Measurements from ENCODE around the gene TIMP3.

TIMP3 gene

GRCh38 chr22:32879550-32879949 lies 78.0 kb downstream of the TIMP3 start:
- no peak overlapping the region for H3K4me3 ChIP-seq (ENCODE audit: insufficient read depth in 1 of 2, low read depth in 1 of 2, low read length in 2 of 2)
- H2BK120ac ChIP-seq (ENCODE audit: low read depth, low read length) = no peak overlapping the region
- H2BK15ac ChIP-seq (ENCODE audit: low read depth, poor library complexity, severe bottlenecking) = no peak overlapping the region
- H3K4ac ChIP-seq (ENCODE audit: low read depth in 1 of 2, low read length in 2 of 2) = no peak overlapping the region
- no peak for DNase-seq
- WGBS = no CpG with 5 or more reads among the region's 1 CpG
- no peak overlapping the region for H2BK12ac ChIP-seq (ENCODE audit: low read length in 2 of 2)
- no peaks in the 10 kb centered on the region for H3K36me3 ChIP-seq (ENCODE audit: control insufficient read depth in 1 of 2, insufficient read depth in 2 of 2, low read depth in 1 of 2, low read length in 2 of 2)
- no peak overlapping the region for H2AK5ac ChIP-seq (ENCODE audit: low read length, severe bottlenecking)
- H3K4me1 ChIP-seq (ENCODE audit: control insufficient read depth, insufficient read depth, low read depth, low read length) = no peaks in the 10 kb centered on the region
- H2BK5ac ChIP-seq (ENCODE audit: low read depth, low read length, poor library complexity, severe bottlenecking) = no peak overlapping the region
- no peak overlapping the region for H3K23ac ChIP-seq (ENCODE audit: low read length in 2 of 2)
- H3K27ac ChIP-seq (ENCODE audit: low read length, poor library complexity, severe bottlenecking) = no peak overlapping the region
- H3K18ac ChIP-seq (ENCODE audit: low read depth in 1 of 2, low read length in 2 of 2) = no peak overlapping the region
- H3K9ac ChIP-seq (ENCODE audit: low read length) = no peak overlapping the region
- no peaks in the 10 kb centered on the region for H3K9me3 ChIP-seq (ENCODE audit: control insufficient read depth, low read length)
- no peaks in the 10 kb centered on the region for H3K79me1 ChIP-seq (replicated peaks; ENCODE audit: low read length, poor library complexity, severe bottlenecking)
- no peak overlapping the region for H4K91ac ChIP-seq (ENCODE audit: low read length)
- no peak overlapping the region for H2AFZ ChIP-seq (ENCODE audit: low read depth, low read length)
- peaks cover 0 to 37% of the 10 kb centered on the region in 2 experiments for H3K27me3 ChIP-seq (ENCODE audit: control insufficient read depth in 1 of 2, insufficient read depth in 1 of 2, low read length in 2 of 2)
- no peak overlapping the region for H3K4me2 ChIP-seq (ENCODE audit: low read length, poor library complexity, severe bottlenecking)
- no peak overlapping the region for H4K8ac ChIP-seq (ENCODE audit: low read length)
- no peak overlapping the region for H3K14ac ChIP-seq (ENCODE audit: low read length in 2 of 2)

- no peak overlapping the region for H3K4me3 ChIP-seq (ENCODE audit: insufficient read depth in 1 of 2, low read depth in 1 of 2, low read length in 2 of 2)
- no peaks in the 10 kb centered on the region for H3K4me1 ChIP-seq (ENCODE audit: control insufficient read depth, insufficient read depth, low read depth, low read length)
- H3K36me3 ChIP-seq (ENCODE audit: control insufficient read depth in 1 of 2, insufficient read depth in 2 of 2, low read depth in 1 of 2, low read length in 2 of 2) = no peaks in the 10 kb centered on the region
- H3K9me3 ChIP-seq (ENCODE audit: control insufficient read depth, low read length) = no peaks in the 10 kb centered on the region
- peak overlapping the region; percentile 38 to 58 for H2BK12ac ChIP-seq (ENCODE audit: low read length in 2 of 2)
- peak overlapping the region in 1 of 2 experiments; percentile 76 for H3K18ac ChIP-seq (ENCODE audit: low read depth in 1 of 2, low read length in 2 of 2)
- H3K4me2 ChIP-seq (ENCODE audit: low read length, poor library complexity, severe bottlenecking) = no peak overlapping the region
- no peak overlapping the region for H3K27ac ChIP-seq (ENCODE audit: low read length, poor library complexity, severe bottlenecking)
- H4K8ac ChIP-seq (ENCODE audit: low read length) = no peak overlapping the region
- no peak overlapping the region for H2BK5ac ChIP-seq (ENCODE audit: low read depth, low read length, poor library complexity, severe bottlenecking)
- no peak overlapping the region for H3K9ac ChIP-seq (ENCODE audit: low read length)
- H3K23ac ChIP-seq (ENCODE audit: low read length in 2 of 2) = no peak overlapping the region
- H2AK5ac ChIP-seq (ENCODE audit: low read length, severe bottlenecking) = no peak overlapping the region
- no peak overlapping the region for H3K14ac ChIP-seq (ENCODE audit: low read length in 2 of 2)
- no peak overlapping the region for H3K4ac ChIP-seq (ENCODE audit: low read depth in 1 of 2, low read length in 2 of 2)
- H2BK120ac ChIP-seq (ENCODE audit: low read depth, low read length) = no peak overlapping the region
- H3K79me1 ChIP-seq (replicated peaks; ENCODE audit: low read length, poor library complexity, severe bottlenecking) = no peaks in the 10 kb centered on the region
- peak; percentile 49 for DNase-seq
- peak overlapping the region; percentile 64 for H4K91ac ChIP-seq (ENCODE audit: low read length)
- peaks cover 0 to 32% of the 10 kb centered on the region in 2 experiments for H3K27me3 ChIP-seq (ENCODE audit: control insufficient read depth in 1 of 2, insufficient read depth in 1 of 2, low read length in 2 of 2)
- WGBS = 88% methylated on average over 2 of the region's 2 CpGs
- no peak overlapping the region for H2AFZ ChIP-seq (ENCODE audit: low read depth, low read length)
- peak overlapping the region; percentile 0 for H2BK15ac ChIP-seq (ENCODE audit: low read depth, poor library complexity, severe bottlenecking)
Measured at GRCh38 chr22:32880061-32880460, 78.6 kb downstream of the TIMP3 start.

- 86% methylated on average over 5 of the region's 7 CpGs for WGBS
- H2AFZ ChIP-seq (ENCODE audit: low read depth, low read length) = no peak overlapping the region
Measured at GRCh38 chr22:32880505-32880892, 79.0 kb downstream of the TIMP3 start.

GRCh38 chr22:32880893-32881596 lies 79.5 kb downstream of the TIMP3 start:
- Histone ChIP-seq H3K9ac (ENCODE audit: low read length) (no peak overlapping the region), H4K8ac (ENCODE audit: low read length) (peak overlapping the region; percentile 45), H3K4me2 (ENCODE audit: low read length, poor library complexity, severe bottlenecking) (no peak overlapping the region), H3K4me1 (ENCODE audit: control insufficient read depth, insufficient read depth, low read depth, low read length) (no peaks in the 10 kb centered on the region), H3K14ac (ENCODE audit: low read length in 2 of 2) (no peak overlapping the region), H3K79me1 (replicated peaks; ENCODE audit: low read length, poor library complexity, severe bottlenecking) (no peaks in the 10 kb centered on the region), H2AK5ac (ENCODE audit: low read length, severe bottlenecking) (no peak overlapping the region), H3K4me3 (ENCODE audit: insufficient read depth in 1 of 2, low read depth in 1 of 2, low read length in 2 of 2) (no peak overlapping the region), H2BK5ac (ENCODE audit: low read depth, low read length, poor library complexity, severe bottlenecking) (no peak overlapping the region), H3K36me3 (ENCODE audit: control insufficient read depth in 1 of 2, insufficient read depth in 2 of 2, low read depth in 1 of 2, low read length in 2 of 2) (no peaks in the 10 kb centered on the region), H3K4ac (ENCODE audit: low read depth in 1 of 2, low read length in 2 of 2) (no peak overlapping the region), H3K27me3 (ENCODE audit: control insufficient read depth in 1 of 2, insufficient read depth in 1 of 2, low read length in 2 of 2) (peaks cover 0 to 29% of the 10 kb centered on the region in 2 experiments), H3K9me3 (ENCODE audit: control insufficient read depth, low read length) (no peaks in the 10 kb centered on the region), H3K23ac (ENCODE audit: low read length in 2 of 2) (peak overlapping the region in 1 of 2 experiments; percentile 46), H2BK120ac (ENCODE audit: low read depth, low read length) (peak overlapping the region; percentile 71), H4K91ac (ENCODE audit: low read length) (peak overlapping the region; percentile 64), H2AFZ (ENCODE audit: low read depth, low read length) (no peak overlapping the region), H3K27ac (ENCODE audit: low read length, poor library complexity, severe bottlenecking) (no peak overlapping the region), H2BK12ac (ENCODE audit: low read length in 2 of 2) (peak overlapping the region; percentile 64 to 85), H2BK15ac (ENCODE audit: low read depth, poor library complexity, severe bottlenecking) (peak overlapping the region; percentile 30), H3K18ac (ENCODE audit: low read depth in 1 of 2, low read length in 2 of 2) (peak overlapping the region in 1 of 2 experiments; percentile 26)
- DNase-seq = peak; percentile 82
- WGBS = 1% methylated on average over 18 of the region's 20 CpGs

More at GRCh38 chr22:32880505-32880892, 79.0 kb downstream of the TIMP3 start:
- no peak overlapping the region for H3K14ac ChIP-seq (ENCODE audit: low read length in 2 of 2)
- peak overlapping the region in 1 of 2 experiments; percentile 24 for H3K4ac ChIP-seq (ENCODE audit: low read depth in 1 of 2, low read length in 2 of 2)
- H3K9ac ChIP-seq (ENCODE audit: low read length) = no peak overlapping the region
- H2BK15ac ChIP-seq (ENCODE audit: low read depth, poor library complexity, severe bottlenecking) = no peak overlapping the region
- H2AK5ac ChIP-seq (ENCODE audit: low read length, severe bottlenecking) = no peak overlapping the region
- H3K27me3 ChIP-seq (ENCODE audit: control insufficient read depth in 1 of 2, insufficient read depth in 1 of 2, low read length in 2 of 2) = peaks cover 0 to 29% of the 10 kb centered on the region in 2 experiments
- H3K79me1 ChIP-seq (replicated peaks; ENCODE audit: low read length, poor library complexity, severe bottlenecking) = no peaks in the 10 kb centered on the region
- no peaks in the 10 kb centered on the region for H3K9me3 ChIP-seq (ENCODE audit: control insufficient read depth, low read length)
- H3K27ac ChIP-seq (ENCODE audit: low read length, poor library complexity, severe bottlenecking) = no peak overlapping the region
- H3K36me3 ChIP-seq (ENCODE audit: control insufficient read depth in 1 of 2, insufficient read depth in 2 of 2, low read depth in 1 of 2, low read length in 2 of 2) = no peaks in the 10 kb centered on the region
- no peak overlapping the region for H2BK120ac ChIP-seq (ENCODE audit: low read depth, low read length)
- H3K4me1 ChIP-seq (ENCODE audit: control insufficient read depth, insufficient read depth, low read depth, low read length) = no peaks in the 10 kb centered on the region
- H3K4me3 ChIP-seq (ENCODE audit: insufficient read depth in 1 of 2, low read depth in 1 of 2, low read length in 2 of 2) = no peak overlapping the region
- peak overlapping the region; percentile 64 for H4K91ac ChIP-seq (ENCODE audit: low read length)
- no peak overlapping the region for H3K23ac ChIP-seq (ENCODE audit: low read length in 2 of 2)
- H3K4me2 ChIP-seq (ENCODE audit: low read length, poor library complexity, severe bottlenecking) = no peak overlapping the region
- H4K8ac ChIP-seq (ENCODE audit: low read length) = peak overlapping the region; percentile 45
- H2BK12ac ChIP-seq (ENCODE audit: low read length in 2 of 2) = peak overlapping the region; percentile 58 to 85
- no peak overlapping the region for H2BK5ac ChIP-seq (ENCODE audit: low read depth, low read length, poor library complexity, severe bottlenecking)
- no peak for DNase-seq
- H3K18ac ChIP-seq (ENCODE audit: low read depth in 1 of 2, low read length in 2 of 2) = peak overlapping the region; percentile 55 to 76
